Thymus (tissue), 11 donors: ENCODE data around the gene SH2B2. TPM values are rescaled to one million over a fixed set of nuclear protein-coding genes. Genes with fewer than 3 reads are reported as not detected.

Experiments used
- DNase-seq, 9 donors: peaks; one replicate each; pipeline ENCODE4 v3.0.0-alpha.2; 2013; ENCODE audit warnings: low spot score in 9 of 9, low read depth in 6 of 9, missing footprints in 1 of 9
- H3K27ac ChIP-seq, 2 donors: one replicate each; pipeline ENCODE4 v1.5.1; 2013; ENCODE audit warnings: control low read depth in 1 of 2, low read depth in 1 of 2, low read length in 1 of 2, mild to moderate bottlenecking in 1 of 2, moderate library complexity in 1 of 2
- H3K27me3 ChIP-seq, 2 donors: one replicate each; pipeline ENCODE4 v1.5.1; 2013; ENCODE audit warnings: low read length in 1 of 2; ENCODE audit not compliant: control insufficient read depth in 2 of 2, insufficient read depth in 1 of 2
- H3K36me3 ChIP-seq, 2 donors: one replicate each; pipeline ENCODE4 v1.5.1; 2013; ENCODE audit warnings: low read length in 1 of 2, mild to moderate bottlenecking in 1 of 2, moderate library complexity in 1 of 2; ENCODE audit not compliant: control insufficient read depth in 2 of 2, insufficient read depth in 2 of 2
- H3K4me1 ChIP-seq, 2 donors: one replicate each; pipeline ENCODE4 v1.5.1; 2013; ENCODE audit warnings: low read length in 2 of 2; ENCODE audit not compliant: control insufficient read depth in 2 of 2, insufficient read depth in 2 of 2
- H3K4me3 ChIP-seq, 2 donors: one replicate each; pipeline ENCODE4 v1.5.1; 2013; ENCODE audit warnings: low read length in 2 of 2, control low read depth in 1 of 2, mild to moderate bottlenecking in 1 of 2
- H3K9me3 ChIP-seq, 2 donors: one replicate each; pipeline ENCODE4 v1.5.1; 2013; ENCODE audit warnings: low read length in 1 of 2, mild to moderate bottlenecking in 1 of 2; ENCODE audit not compliant: control insufficient read depth in 2 of 2, insufficient read depth in 1 of 2
- WGBS: extraction: QIAGEN DNeasy Blood & Tissue Kit; methylation state at CpG from one replicate; pipeline ENCODE4 v1.1.7; 2013; 5-methylcytosine and 5-hydroxymethylcytosine counted together
- polyA plus RNA-seq: library from polyadenylated mRNA; stranded (reverse); fragments of 200-250 nt; gene quantifications from one replicate; pipeline ENCODE4 v1.2.3, GENCODE V29; 2013
- total RNA-seq: library from RNA; stranded (reverse); fragments of 120-200 nt; gene quantifications from one replicate; pipeline ENCODE4 v1.2.4, GENCODE V29; 2013
- donor health status: healthy.

SH2B2 gene
- total and polyA plus RNA-seq, 2 donors: 0.76 to 3.9 TPM

DNA sequence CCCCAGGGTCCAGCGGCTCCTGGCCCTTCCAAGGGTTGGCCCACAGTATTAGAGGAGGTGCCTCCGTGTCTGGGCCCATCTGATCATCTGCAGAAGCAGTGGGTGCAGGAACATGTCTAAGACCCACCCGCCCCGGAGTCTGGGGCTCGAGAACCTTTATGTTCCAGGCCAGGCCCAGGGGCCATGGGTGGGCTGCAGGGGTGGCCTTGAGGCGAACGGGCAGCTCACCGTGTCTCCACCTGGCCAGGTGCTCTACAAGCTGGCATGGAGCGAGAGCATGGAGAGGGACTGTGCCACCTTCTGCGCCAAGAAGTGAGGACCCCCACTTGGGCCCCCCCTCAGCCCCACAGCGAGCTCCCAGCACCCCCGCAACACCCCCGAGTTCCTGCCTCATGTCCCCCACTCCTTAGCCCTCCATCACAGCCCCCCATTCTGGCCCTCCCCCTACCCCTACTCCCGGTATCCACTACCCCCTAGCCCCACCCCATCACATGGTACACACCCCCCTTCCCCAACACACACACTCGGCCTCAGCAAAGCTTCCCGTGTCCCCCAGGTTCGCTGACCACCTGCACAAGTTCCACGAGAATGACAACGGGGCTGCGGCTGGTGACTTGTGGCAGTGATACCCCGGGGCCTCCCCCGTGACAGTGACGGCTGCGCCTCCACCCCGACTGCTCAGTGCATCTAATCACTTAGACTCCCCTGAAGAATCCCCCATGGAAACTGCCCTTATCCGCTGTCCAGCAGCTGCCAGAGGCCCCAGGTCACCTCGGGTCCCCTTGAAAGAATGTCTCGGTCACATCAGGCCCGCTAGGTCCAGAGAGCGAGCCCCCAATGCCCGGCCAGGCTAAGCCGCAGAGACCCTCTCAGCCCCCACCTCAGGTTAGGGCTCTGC lies 4.0 kb upstream of the SH2B2 start:
- Histone ChIP-seq H3K4me3 (no peak overlapping the region), H3K9me3 (no peaks in the 10 kb centered on the region), H3K36me3 (no peaks in the 10 kb centered on the region), H3K27ac (no peak overlapping the region), H3K27me3 (peaks cover 25 to 38% of the 10 kb centered on the region in 2 donors), H3K4me1 (peaks cover 8 to 32% of the 10 kb centered on the region in 2 donors)
- no peak for DNase-seq
- WGBS: 96% methylated on average over 32 of the region's 32 CpGs

DNA sequence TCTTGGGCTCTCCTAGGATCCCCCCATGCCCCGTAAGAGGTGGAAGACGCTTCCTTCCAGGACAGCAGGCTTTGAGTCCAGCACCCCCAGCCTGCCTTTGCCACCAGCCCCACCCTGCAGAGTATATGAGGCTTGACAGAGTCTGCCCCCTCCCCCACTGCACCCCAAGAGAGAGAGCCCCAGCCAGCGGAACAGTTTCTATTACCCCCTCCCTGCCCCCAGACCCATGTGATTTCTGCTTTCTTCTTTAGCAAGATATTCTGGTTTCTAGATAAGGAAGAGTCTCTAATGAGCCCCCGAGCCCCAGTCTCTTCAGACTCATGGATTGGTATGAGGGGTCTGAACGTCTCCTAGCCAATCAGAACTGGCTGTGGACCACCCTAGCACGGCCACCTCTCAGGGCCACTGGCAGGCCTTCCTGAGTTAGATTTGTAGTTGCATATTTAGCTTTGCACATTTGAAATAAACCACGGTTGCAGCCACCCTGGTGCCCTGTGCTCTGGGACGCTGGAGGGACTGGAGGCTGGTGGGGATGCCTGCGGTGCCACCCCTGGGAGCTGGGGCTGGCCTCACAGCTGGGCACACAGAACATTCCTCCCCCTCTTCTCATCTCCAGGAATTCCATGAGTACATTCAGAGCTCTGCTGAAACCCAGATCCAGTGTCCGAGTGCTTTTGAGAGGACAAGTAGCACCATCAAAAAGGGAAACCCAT lies 3.0 kb upstream of the SH2B2 start:
- 96% methylated on average over 10 of the region's 10 CpGs for WGBS
- Histone ChIP-seq H3K4me1 (peaks cover 16 to 41% of the 10 kb centered on the region in 2 donors), H3K36me3 (no peaks in the 10 kb centered on the region), H3K9me3 (no peaks in the 10 kb centered on the region), H3K4me3 (no peak overlapping the region), H3K27ac (no peak overlapping the region), H3K27me3 (peaks cover 33 to 47% of the 10 kb centered on the region in 2 donors)
- no peak for DNase-seq

DNA sequence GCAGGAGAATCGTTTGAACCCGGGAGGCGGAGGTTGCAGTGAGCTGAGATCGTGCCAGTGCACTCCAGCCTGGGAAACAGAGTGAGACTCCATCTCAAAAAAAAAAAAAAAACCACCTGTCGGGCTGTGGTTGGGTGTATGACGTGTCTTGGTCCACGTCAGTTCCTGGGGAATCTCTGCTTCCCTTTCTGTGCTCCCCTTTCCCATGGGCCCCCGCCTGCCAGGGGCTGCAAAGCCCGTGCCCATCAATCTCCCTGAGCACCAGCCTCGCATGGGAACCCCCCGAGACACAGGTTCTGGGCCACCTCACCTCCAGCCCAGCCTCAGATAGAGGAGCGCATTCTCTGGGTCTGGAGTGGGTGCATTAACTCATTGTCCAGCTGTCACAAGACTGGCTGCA lies 2.3 kb upstream of the SH2B2 start:
- H3K27ac ChIP-seq: no peak overlapping the region
- WGBS: 38% methylated on average over 12 of the region's 12 CpGs

DNA sequence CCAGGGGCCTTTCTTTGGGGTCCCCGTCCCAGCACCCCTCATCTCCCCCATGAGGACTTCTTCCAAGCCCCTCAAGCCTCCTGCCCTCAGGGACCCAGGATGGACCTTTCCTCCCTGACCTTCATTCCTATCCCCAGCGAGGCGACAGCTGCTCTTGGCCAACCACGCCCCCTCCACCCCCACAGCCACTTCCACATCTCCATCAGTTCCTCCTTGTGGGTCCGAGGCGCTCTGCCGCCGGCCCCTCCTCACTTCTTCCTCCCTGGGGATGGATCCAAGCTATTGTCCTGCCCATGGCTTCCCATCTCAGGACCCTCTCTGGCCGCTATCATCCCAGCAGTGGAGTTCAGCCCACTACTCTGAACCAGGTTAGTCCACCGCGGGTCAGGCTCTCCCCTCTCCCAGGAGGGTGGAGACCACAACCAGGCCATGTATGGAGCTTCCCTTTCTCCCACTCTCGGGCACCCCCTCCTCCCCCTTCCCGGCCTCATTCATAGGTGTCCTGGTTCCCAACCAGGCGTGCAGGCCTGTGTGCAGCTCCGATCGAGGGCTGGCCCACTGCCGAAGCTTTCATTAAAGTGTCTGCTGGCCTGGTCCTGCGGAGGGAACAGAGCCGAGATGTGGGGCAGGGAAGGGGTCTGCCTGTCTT lies 1.7 kb upstream of the SH2B2 start:
- Histone ChIP-seq H3K36me3 (no peaks in the 10 kb centered on the region), H3K27ac (no peak overlapping the region), H3K4me1 (peaks cover 16 to 40% of the 10 kb centered on the region in 2 donors), H3K9me3 (no peaks in the 10 kb centered on the region), H3K27me3 (peaks cover 34 to 60% of the 10 kb centered on the region in 2 donors), H3K4me3 (no peak overlapping the region)
- WGBS: 21% methylated on average over 19 of the region's 19 CpGs
- DNase-seq: no peak

More for the DNA sequence above, 2.3 kb upstream of the SH2B2 start:
- Histone ChIP-seq H3K4me1 (peaks cover 16 to 43% of the 10 kb centered on the region in 2 donors), H3K36me3 (no peaks in the 10 kb centered on the region), H3K9me3 (no peaks in the 10 kb centered on the region), H3K27me3 (peaks cover 34 to 55% of the 10 kb centered on the region in 2 donors), H3K4me3 (no peak overlapping the region)
- DNase-seq: no peak

DNA sequence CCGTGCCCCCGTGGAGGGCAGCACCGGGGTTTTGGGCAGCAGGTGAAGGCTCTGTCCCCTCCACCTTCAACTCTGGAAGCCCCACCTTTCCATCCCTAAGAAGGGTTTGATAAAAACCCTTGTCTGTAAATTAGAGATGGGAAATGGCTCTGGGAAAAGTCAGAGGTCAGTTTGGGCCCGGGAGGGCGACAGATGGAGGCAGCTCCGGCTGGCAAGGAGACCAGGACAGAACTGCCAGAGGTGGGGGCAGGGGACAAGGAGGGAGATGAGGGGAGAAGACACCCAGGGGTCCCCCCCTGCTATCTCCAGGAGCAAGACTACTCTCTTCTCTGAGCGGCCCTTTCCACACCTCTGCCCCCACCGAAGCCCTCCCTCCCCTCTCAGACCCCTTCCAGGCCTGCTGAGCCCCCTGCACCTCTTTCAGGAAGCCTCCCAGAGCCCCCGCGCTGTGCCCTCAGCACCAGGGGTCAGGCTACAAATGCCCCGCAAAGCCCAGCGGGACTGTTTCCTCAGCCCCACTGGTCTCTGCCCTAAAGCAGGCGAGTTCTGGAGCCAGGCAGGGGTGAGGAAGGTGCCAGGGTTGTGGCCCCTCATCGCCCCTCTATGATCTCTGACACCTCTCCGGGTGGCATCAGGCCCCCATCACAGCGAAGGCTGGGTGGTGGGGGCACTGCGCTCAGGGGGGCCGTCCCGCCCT lies 980 bp upstream of the SH2B2 start:
- Histone ChIP-seq H3K4me3 (peak overlapping the region; percentile 27 to 61), H3K4me1 (peaks cover 16 to 40% of the 10 kb centered on the region in 2 donors), H3K27me3 (peaks cover 34 to 60% of the 10 kb centered on the region in 2 donors), H3K27ac (no peak overlapping the region), H3K36me3 (no peaks in the 10 kb centered on the region), H3K9me3 (no peaks in the 10 kb centered on the region)
- WGBS: 16% methylated on average over 19 of the region's 19 CpGs
- no peak for DNase-seq

DNA sequence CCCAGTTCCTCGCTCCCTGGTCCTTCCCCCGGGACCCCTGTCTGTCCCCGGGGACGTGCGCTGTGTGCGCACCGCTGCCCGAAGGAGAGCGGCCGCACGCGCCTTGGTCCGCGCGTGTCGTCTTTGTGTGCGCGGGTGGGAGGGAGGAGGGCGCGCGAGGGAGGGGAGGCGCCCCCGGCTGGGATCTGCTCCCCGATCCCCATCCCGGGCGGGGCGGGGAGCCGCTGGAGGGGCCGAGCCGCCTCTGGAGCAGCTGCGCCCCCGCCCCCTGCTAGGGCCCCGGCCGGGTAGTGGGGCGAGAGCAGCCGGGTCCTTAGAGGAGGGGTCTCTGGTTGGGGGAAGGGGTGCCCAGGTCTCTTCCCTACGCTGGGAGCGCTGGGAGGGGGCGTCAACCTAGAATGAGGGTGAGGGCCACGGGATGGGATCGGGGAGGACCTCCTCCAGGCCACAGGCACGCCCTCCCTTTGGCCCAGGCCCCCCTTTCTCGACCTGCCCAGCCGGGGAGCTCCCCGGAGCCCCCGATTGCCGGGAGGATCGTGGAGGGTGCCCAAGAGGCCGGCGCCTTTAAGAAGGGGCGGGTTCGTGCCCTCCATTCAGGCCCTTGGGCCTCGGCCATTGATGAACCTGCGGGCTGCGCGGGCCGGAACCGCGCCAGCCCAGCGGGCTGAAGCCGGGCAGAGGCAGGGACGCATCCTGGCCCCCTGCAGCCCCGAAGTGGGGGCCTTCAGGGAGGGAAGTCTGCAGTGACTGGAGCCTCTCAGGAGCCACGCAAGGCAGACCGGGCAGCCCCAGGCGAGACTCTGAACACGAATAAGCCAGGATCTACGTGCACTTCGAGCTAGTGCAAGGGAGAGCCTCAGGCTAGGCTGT lies 678 bp downstream of the SH2B2 start:
- WGBS: 1% methylated on average over 69 of the region's 69 CpGs
- peak in 1 of 9 donors; percentile 24 for DNase-seq
- H3K27me3 ChIP-seq: peaks cover 34 to 73% of the 10 kb centered on the region in 2 donors

DNA sequence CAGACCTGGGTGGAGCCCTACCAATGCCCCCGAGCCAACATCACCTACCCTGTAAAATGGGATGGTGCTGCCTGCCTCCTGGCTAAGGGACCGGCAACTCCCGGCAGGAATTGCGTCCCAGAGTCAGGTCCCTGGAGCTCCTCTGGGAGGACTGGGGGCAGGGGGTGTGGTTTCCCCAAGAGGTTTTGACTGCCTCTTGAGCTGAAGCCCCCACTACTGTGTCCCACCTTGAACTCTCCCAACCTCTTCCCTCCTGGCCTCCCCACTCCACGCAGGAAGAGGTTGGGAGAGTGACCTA lies 1.3 kb downstream of the SH2B2 start:
- Histone ChIP-seq H3K27ac (no peak overlapping the region), H3K9me3 (no peaks in the 10 kb centered on the region), H3K4me1 (peaks cover 16 to 43% of the 10 kb centered on the region in 2 donors), H3K36me3 (no peaks in the 10 kb centered on the region), H3K4me3 (peak overlapping the region; percentile 37 to 61), H3K27me3 (peaks cover 34 to 79% of the 10 kb centered on the region in 2 donors)
- WGBS: 47% methylated on average over 5 of the region's 5 CpGs
- DNase-seq: no peak

More for the DNA sequence above, 678 bp downstream of the SH2B2 start:
- Histone ChIP-seq H3K4me1 (peaks cover 16 to 43% of the 10 kb centered on the region in 2 donors), H3K9me3 (no peaks in the 10 kb centered on the region), H3K4me3 (peak overlapping the region; percentile 37 to 61), H3K27ac (no peak overlapping the region), H3K36me3 (no peaks in the 10 kb centered on the region)

DNA sequence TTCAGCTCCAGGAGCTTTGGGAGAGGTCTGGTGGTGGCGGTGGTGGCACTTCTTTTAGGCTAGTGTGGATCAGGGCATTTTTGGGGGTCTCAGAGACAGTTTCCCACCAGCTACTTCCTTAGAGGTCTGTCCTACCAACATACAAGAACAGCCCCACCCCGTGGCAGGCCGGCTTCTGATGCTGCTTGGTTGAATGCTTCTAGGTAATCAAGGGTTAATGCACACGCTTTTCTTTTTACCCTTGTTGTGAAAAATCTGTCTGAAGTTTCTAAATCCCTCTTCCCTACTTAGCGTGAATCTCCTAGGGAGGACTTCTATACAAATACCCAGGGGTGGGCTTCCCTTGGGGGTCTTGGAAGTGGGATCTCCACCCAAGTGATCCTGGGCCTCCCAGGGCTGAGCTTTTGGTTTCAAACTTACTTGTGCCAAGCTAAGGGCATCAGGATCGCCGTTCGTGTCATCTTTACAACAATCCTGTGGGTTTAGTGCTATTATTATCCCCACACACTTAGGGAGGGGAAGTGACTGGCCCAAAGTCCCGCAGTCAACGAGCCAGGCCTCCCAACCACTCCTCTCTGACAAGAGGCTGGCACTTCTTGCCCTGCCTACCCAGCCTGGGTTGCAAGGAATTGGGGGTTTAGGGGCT lies 1.7 kb downstream of the SH2B2 start:
- no peak for DNase-seq
- Histone ChIP-seq H3K4me3 (no peak overlapping the region), H3K9me3 (no peaks in the 10 kb centered on the region), H3K27me3 (peaks cover 34 to 83% of the 10 kb centered on the region in 2 donors), H3K27ac (no peak overlapping the region), H3K4me1 (peaks cover 16 to 43% of the 10 kb centered on the region in 2 donors), H3K36me3 (no peaks in the 10 kb centered on the region)
- WGBS: 48% methylated on average over 10 of the region's 10 CpGs
